ENCODE measurements around the gene FGF22.

Gene FGF22

GRCh38 chr19:643736-644135 is 4.1 kb downstream of the FGF22 start:
- no peak for DNase-seq (ENCODE audit: low read depth in 2 of 2)

GRCh38 chr19:644363-644762 is 4.7 kb downstream of the FGF22 start:
- no peak for DNase-seq (ENCODE audit: low read depth in 2 of 2)

- DNase-seq (ENCODE audit: low read depth in 2 of 2) = no peak
Measured at GRCh38 chr19:644789-645188, 5.1 kb downstream of the FGF22 start.

DNA sequence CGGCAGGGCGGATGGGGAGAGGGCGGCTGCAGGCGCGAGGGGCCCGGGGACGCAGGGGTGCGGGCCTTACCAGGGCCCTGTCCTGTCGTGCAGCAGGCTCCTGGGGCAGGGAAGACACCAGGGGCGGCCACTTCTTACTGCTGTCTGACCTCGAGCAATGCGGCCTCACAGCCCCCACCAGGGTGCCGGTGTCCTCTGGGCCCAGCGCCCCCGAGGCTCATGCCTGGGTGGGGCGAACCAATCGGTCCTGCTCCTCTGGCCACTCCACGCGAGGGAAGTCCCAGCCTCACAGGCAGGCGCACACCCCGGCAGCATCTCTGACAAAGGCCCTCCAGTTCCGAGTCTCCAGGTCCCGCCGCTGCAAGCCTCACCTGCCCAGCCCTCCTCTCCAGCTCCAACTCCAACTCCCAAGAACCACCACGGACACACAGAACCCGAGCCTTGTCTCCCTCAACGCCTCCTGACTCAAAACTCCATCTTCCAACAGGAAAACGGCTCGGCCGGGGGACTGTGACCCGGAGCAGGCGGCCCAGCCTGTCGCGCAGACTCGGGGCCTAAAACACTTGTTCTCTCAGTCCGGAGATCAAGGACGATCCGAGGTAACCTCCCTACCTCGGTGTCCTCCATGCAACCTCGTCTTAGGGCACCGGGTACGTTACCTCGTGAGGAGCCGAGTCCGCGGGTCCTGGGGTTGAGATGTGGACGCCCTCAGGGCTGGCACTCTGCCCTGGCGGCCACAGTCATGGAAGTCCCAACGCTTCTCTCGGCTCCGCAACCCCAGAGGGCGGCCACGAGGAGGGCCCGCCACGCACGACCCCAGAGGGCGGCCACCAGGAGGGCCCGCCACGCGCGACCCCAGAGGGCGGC is 6.5 kb downstream of the FGF22 start:
- DNase-seq (ENCODE audit: low read depth in 2 of 2) = no peak

DNA sequence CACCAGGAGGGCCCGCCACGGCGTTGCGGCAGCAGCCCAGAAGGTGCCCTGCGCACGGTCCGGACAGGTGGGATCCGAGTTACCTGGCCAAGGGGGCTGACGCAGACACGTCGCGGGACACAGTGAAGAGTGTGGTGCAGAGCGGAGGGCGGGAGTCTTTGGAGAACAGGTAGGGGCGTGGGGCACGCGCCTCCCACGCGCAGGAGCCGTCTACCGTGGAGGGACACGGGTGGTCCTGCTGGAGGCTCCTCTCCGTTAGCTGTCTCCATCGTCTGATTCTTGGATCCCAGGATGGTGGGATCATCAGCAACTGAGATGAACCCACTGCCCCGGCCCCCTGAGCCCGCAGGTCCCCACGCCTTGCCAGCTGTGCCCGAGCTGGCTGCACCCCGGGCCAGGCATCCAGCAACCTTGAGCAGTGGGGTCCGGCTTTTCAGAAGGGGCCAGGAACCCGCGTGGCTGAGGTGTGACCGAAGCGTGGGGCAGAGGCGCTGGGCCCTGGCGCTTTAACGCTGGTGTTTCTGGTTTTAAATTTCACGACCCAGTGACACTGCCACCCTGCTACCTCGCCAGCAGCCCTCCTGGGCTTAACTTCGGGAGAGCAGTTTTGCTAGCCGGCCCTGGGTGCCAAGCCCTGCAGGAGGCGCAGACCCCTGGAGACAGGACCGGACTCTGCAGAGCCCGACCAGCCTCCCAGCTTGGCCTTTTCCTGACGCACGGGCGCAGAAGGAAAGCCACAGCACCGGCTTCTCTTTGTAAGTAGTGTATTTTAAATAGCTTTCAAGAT is 7.3 kb downstream of the FGF22 start:
- no peak for DNase-seq (ENCODE audit: low read depth in 2 of 2)

DNA sequence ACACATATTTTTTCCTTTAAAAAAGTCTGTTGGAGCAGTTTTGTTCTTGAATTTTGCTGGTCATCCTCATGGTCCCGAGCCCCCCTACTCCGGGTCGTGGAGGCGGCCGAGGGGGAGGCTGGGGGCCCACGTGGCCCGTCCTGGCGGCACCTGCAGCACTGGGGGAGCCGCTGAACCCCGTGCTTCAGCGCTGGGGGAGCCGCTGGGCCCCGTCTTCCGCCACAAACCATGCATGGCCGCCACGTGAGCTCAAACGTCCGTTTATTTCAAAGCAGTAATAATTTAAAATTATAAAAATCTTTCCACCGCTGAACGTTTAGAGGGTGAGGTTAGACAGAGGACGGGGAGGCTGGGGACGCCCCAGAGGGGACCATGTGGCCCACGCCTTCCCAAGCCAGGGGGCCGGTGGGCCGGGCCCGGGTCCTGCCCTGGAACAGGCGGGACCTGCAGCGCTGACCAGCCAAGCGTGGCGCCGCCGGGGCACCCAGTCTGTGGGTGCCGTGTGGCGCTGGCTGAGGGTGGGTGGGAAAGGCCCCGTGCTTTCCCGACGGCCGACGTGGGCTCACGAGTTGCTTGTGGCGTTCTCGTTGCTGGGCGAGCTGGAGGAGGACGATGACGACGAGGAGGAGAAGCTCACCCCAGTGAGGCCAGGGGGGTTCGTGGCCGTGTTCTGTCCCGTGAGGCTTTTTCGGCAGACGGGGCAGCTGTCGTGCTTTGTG is 8.0 kb downstream of the FGF22 start:
- DNase-seq (ENCODE audit: low read depth in 2 of 2) = no peak

DNA sequence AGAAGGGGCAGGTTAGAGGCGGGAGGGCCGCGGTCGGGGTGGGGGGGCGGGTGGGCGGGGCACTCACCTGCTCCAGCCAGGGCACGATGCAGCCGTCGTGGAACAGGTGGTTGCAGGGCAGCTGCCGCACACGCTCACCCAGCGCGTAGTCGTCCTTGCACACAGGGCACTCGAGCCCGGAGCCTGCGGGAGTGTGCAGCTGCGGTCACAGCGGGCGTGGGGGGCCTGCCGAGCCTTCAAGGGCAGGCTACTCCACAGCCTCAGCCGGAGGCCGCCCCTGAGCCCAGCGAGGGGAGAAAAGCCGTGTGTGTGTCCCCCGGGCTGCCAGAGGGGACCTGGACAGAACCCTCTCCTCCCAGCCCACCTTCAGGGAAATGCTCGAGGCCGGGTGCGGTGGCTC is 8.6 kb downstream of the FGF22 start:
- DNase-seq (ENCODE audit: low read depth in 2 of 2) = no peak

DNA sequence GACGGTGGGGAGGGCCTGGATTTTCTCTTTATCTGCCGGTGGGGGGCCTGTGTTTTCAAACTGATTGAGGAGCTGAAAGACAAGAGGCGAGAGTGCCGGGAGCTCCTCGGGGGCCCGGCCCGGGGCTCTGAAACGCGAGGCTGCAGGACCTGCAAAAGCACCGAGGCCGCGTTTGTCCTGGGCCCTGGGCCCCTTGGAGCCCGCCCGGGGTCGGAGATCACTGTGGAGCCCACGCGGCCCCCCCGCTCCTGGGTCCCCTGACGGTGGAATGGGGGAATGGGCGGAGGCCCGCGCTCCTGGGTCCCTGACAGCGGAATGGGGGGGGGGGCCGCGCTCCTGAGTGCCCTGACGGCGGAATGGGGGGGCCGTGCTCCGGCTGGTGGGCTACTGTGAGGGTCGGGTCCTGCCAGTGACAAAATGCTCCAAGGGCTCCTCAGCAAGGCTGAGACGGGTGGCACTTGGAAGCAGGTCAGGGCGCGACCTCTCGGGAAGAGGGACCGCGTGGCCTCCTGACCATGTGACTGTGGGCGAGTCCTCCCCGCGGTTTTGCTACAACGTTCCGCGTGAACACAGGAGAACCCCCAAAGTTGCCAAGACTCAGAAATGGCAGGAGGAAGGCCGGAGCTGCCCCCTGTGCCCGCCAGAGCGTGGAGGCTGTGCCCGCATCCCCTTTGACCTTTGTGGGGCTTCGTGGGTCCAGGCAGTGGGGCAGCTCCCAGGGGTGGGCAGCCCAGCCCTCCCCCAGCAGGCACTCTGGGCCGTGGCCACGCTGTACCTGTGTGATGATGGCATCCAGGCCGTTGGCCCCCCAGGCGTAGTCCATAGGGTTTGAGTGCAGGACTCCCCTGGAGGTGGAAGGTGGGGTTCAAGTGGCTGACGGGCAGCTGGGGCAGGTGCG is 9.5 kb downstream of the FGF22 start:
- no peak for DNase-seq (ENCODE audit: low read depth in 2 of 2)

DNA sequence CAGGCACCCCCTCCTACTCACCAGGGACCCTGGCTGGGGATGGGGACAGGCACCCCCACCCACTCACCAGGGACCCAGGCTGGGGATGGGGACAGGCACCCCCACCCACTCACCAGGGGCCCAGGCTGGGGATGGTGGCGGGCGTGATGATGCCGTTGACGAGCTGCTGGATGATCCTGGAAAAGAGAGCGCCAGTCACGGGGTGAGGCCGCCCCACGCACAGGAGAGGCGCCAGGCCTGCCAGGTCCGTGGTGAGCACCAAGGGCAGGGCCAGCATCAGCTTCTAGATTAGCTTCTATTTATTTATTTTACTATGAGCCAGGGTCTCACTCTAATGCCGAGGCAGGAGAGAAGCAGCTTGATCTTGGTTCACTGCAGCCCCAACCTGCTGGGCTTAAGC is 10.4 kb downstream of the FGF22 start:
- no peak for DNase-seq (ENCODE audit: low read depth in 2 of 2)

DNA sequence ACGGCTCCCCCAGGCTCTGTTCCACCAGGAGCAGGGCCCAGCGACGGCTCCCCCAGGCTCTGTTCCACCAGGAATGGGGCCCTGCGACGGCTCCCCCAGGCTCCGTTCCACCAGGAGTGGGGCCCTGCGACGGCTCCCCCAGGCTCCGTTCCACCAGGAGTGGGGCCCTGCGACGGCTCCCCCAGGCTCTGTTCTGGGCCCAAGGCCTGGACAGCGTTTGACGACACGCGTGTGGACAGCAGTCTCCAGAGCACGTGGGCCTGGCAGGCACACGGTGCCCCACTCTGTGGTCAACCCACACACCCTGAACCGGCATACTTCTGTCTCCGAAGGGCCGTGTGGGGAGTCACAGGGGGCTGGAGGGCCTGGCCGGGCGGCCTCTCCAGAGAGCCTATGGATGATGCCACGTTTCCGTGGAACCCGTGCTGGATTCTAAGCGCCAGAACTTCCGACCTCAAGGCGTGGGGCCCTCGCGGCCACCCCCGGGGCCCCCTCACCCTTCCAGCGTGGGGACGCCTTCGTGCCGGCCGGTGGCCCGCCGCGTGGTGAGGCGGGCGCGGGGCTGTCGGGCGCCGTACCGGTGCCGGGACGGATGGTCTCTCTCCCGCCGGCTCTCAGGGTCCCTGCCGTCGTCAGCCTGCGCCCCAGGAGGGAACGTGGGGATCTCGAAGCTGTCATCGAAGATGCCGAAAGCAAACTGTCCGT is 11.6 kb downstream of the FGF22 start:
- DNase-seq (ENCODE audit: low read depth in 2 of 2) = no peak

DNA sequence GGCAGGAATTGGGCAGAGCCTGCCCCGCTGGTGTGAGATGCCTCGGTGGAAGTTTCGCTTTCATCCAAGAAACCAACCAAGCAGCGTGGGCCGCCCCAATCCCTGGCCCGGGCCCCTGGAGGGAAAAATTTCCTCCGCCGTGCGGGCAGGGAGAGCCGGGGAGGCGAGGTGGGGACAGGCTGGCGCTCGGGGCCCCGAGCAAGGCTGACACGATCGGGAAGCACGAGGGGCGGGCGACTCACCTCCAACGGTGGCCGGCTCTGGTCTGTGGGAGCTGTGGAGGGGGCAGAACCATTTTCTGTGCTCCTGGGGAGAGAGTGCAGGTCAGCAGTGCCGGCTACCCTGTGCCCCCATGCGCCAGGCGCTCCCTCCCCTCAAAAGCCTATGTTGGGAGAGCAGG is 12.3 kb downstream of the FGF22 start:
- DNase-seq (ENCODE audit: low read depth in 2 of 2) = no peak

DNA sequence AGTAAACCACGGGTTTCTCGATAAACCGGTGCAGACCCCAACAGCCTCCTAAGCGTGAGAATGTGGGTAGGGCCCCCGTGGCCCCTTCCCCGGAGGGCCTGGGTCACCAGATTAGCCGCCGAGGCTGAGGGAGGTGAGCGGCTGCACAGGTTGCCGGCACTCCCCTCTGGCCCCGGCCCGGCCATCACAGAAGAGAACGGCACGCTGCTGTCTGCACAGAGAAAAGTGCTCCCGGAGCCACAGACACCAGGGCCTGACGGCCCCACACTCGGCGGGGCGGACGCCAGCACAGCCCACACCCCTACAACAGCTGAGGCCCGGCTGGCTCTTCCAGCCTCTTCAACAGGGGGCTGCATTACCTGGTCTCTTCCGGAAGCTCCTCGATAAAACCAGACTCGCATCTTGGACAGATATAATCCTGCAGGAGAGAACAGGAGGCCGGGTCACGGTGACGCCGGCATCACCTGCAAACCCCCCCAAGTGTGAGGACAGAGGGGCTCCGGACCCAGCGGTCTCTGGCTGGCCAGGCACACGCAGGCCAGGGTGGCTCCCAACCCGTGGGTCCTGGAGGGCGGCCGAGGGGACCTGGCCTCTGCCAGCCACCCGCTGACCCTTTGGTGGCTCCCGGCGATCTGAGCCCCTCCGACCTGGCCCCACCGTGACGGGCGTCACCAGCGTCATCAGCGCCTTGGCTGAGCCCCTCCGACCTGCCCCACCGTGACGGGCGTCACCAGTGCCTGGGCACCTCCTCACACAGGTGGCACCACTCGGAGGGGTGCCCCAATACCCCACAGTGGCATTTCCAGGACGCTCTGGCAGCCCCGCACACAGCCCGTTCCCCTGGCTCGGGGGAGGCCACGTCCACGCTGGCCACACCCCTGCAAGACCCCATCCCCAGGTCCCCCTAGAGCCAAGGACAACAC is 13.0 kb downstream of the FGF22 start:
- no peak for DNase-seq (ENCODE audit: low read depth in 2 of 2)

GRCh38 chr19:653425-653824 is 13.7 kb downstream of the FGF22 start:
- no peak for DNase-seq (ENCODE audit: low read depth in 2 of 2)

- DNase-seq (ENCODE audit: low read depth in 2 of 2) = no peak
Measured at GRCh38 chr19:655691-656090, 16.0 kb downstream of the FGF22 start.

GRCh38 chr19:656751-657559 is 17.3 kb downstream of the FGF22 start:
- no peak for DNase-seq (ENCODE audit: low read depth in 2 of 2)

DNA sequence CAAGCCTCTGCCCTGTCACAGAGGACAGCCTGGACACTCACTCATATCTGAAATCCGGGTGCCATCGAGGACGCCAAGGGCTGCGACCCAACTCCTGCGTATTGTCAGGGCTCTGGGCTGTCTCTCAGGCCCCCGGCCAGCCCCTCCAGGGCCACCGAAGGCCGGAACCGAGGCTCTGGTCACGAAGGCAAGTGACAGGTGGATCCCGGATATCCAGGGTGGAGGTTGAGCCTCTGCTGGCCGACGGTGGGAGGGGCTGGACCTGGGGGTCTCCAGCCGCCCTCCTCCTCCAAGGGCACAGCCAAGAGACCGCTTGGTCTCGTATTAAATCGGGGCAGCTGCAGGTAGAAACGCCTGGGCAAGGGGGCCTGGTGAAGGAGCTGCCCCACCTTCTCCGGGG is 17.9 kb downstream of the FGF22 start:
- DNase-seq (ENCODE audit: low read depth in 2 of 2) = no peak

DNA sequence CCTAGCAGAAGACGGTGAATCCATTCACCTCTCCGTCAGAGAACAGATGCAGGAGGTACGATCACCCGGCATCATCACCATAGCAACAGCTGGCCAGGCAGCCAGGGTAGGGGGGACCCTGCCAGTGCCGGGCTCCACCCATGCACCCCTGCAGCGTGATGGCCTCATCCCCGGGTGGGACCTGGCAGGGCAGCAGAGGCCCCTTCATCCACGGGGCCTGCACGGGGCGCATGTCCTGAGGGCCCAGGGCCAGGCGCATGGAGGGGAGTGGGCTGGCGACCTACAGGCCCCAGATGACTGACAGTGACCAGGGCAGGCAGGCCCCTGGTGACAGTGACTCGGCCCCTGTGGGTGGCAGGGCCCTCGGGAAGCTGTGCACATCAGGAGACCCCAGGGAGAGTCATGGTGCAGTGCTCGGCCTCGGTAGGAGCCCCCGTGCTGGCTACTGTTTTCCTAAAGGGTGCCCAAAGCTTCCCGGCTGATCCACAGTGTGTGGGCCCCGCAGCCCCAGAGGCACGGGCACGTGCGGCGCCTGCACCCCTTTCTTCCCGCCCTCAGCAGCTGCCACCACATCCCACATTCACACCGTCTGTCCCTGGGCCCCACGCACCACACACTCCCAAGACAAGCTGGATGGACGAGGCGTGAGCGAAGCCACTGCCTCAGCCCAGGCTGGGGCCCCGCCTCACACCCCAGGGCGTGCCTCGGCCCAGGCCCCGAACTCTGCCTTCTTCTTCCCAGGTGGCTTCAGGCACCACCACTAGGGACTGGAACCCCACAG is 18.6 kb downstream of the FGF22 start:
- DNase-seq (ENCODE audit: low read depth in 2 of 2) = no peak
